DND-41 (cell line): ENCODE results near the gene ALG2.

Experiments
- CTCF ChIP-seq: IDR thresholded peaks from 2 replicates; pipeline ENCODE4 v1.5.1; 2012; ENCODE audit warnings: borderline replicate concordance, low read length, moderate library complexity, mild to moderate bottlenecking; ENCODE audit not compliant: poor library complexity, severe bottlenecking; ENCODE audit errors: extremely low read depth
- EZH2 ChIP-seq: IDR thresholded peaks from 3 replicates; pipeline ENCODE4 v1.6.1; 2012; ENCODE audit warnings: borderline replicate concordance, low read depth, mild to moderate bottlenecking, moderate library complexity, low read length, inconsistent platforms; ENCODE audit not compliant: severe bottlenecking

GRCh38 chr9:99211746-99212145 lies 10.0 kb downstream of the ALG2 start:
- TF ChIP-seq CTCF, result no peak
- no peak for TF ChIP-seq EZH2
